ENCODE data around the gene TRRAP. TPM values are rescaled to one million over a fixed set of nuclear protein-coding genes. Genes with fewer than 3 reads are reported as not detected.

Gene TRRAP
- total and polyA plus RNA-seq, 10 donors: 8.4 to 73.4 (median 57.5) TPM

DNA sequence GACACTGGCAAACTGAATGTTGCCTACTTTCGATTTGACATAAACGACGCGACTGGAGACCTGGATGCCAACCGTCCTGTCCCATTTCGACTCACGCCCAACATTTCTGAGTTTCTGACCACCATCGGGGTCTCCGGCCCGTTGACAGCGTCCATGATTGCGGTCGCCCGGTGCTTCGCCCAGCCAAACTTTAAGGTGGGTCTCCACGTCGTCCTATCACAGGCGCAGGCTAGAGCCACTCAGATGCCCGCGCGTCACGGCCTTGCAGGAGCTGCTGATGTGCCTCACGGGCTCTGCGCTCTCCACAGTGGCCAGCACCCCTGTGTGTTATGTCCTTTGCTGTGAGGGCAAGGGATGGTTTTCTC is 133.0 kb downstream of the TRRAP start:
- no peak overlapping the region for H3K27ac ChIP-seq
- peak in 1 of 3 donors; percentile 52 for TF ChIP-seq POLR2AphosphoS5 (IDR thresholded peaks at IDR 0.05)
- TF ChIP-seq, protein P1, sequence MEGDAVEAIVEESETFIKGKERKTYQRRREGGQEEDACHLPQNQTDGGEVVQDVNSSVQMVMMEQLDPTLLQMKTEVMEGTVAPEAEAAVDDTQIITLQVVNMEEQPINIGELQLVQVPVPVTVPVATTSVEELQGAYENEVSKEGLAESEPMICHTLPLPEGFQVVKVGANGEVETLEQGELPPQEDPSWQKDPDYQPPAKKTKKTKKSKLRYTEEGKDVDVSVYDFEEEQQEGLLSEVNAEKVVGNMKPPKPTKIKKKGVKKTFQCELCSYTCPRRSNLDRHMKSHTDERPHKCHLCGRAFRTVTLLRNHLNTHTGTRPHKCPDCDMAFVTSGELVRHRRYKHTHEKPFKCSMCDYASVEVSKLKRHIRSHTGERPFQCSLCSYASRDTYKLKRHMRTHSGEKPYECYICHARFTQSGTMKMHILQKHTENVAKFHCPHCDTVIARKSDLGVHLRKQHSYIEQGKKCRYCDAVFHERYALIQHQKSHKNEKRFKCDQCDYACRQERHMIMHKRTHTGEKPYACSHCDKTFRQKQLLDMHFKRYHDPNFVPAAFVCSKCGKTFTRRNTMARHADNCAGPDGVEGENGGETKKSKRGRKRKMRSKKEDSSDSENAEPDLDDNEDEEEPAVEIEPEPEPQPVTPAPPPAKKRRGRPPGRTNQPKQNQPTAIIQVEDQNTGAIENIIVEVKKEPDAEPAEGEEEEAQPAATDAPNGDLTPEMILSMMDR (IDR thresholded peaks at IDR 0.05 in 8 of 11, conservative IDR thresholded peaks at IDR 0.05 in 3 of 11): no peak
- TF ChIP-seq POLR2A (IDR thresholded peaks at IDR 0.05): no peak
- H3K4me1 ChIP-seq: no peaks in the 10 kb centered on the region
- H3K27me3 ChIP-seq (replicated peaks in 1 of 7): no peaks in the 10 kb centered on the region
- H3K4me3 ChIP-seq: no peak overlapping the region
- intact Hi-C loops (cut with DNase I; ENCODE audit: low total_unique reads): no loop called here
- H3K9me3 ChIP-seq: no peaks in the 10 kb centered on the region
- peaks cover 0 to 100% (median 96%) of the 10 kb centered on the region in 6 donors for H3K36me3 ChIP-seq
- no peak for DNase-seq
- WGBS, 5 donors: 97 to 99% (median 98%) methylated on average over 23 to 24 of the region's 24 CpGs

DNA sequence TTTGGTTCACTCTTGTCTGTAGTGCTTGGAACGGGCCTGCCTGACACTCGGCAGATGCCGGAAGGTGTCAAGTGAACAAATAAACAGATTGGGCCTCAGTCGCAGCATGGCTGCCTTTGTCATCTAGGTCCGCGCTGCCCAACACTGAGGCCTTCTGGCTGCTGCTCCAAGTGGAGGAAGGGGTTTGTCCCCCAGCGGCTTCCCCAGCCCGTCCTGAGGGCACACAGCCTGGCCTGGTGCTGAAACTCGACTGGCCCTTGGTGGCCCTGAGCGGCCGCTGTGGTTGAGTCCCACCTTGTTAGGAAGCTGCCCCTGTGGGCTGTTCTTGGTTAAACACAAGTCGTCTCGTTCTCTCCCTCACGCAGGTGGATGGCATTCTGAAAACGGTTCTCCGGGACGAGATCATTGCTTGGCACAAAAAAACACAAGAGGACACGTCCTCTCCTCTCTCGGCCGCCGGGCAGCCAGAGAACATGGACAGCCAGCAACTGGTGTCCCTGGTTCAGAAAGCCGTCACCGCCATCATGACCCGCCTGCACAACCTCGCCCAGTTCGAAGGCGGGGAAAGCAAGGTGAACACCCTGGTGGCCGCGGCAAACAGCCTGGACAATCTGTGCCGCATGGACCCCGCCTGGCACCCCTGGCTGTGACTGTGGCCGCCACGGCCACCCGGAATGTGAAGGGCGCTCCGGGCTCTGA is 133.5 kb downstream of the TRRAP start:
- intact Hi-C loops (cut with DNase I; ENCODE audit: low total_unique reads): no loop called here

DNA sequence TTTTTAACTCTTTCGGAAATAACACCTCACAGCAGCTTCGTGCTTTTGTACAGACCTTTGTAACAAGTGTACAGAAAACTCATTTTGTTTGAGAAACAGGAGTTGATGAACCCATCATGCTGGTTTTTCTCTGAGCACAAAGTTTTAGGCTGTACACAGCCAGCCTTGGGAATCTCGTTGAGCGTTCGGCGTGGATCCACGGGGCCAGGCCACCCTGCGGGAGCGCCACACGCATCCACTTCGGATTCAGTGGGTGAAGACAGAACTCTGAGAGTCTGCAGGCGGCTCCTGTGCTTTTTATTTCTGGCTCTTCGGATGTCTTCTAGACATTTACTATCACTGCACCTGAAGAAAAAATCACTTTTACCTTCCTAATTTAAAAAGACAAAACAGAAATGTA is 134.4 kb downstream of the TRRAP start:
- TF ChIP-seq POLR2AphosphoS5 (IDR thresholded peaks at IDR 0.05) (no peak), POLR2A (IDR thresholded peaks at IDR 0.05) (no peak)
- TF ChIP-seq, protein P1 (IDR thresholded peaks at IDR 0.05 in 8 of 11, conservative IDR thresholded peaks at IDR 0.05 in 3 of 11): no peak
- H3K27ac ChIP-seq: no peak overlapping the region
- no peaks in the 10 kb centered on the region for H3K27me3 ChIP-seq (replicated peaks in 1 of 7)
- no peaks in the 10 kb centered on the region for H3K4me1 ChIP-seq
- 92 to 97% (median 96%) methylated on average over 13 of the region's 13 CpGs for WGBS, 5 donors
- intact Hi-C loops (cut with DNase I; ENCODE audit: low total_unique reads): no loop called here
- no peaks in the 10 kb centered on the region for H3K9me3 ChIP-seq
- H3K36me3 ChIP-seq: peaks cover 0 to 95% (median 85%) of the 10 kb centered on the region in 6 donors
- DNase-seq: no peak
- no peak overlapping the region for H3K4me3 ChIP-seq

More for the DNA sequence above, 133.5 kb downstream of the TRRAP start:
- peaks cover 0 to 96% (median 93%) of the 10 kb centered on the region in 6 donors for H3K36me3 ChIP-seq
- 95 to 97% (median 96%) methylated on average over 28 to 36 of the region's 36 CpGs for WGBS, 5 donors
- no peak overlapping the region for H3K27ac ChIP-seq
- H3K9me3 ChIP-seq: no peaks in the 10 kb centered on the region
- no peak for DNase-seq
- TF ChIP-seq POLR2A (IDR thresholded peaks at IDR 0.05): no peak
- TF ChIP-seq, protein P1 (IDR thresholded peaks at IDR 0.05 in 8 of 11, conservative IDR thresholded peaks at IDR 0.05 in 3 of 11): no peak
- no peak for TF ChIP-seq POLR2AphosphoS5 (IDR thresholded peaks at IDR 0.05)
- no peaks in the 10 kb centered on the region for H3K4me1 ChIP-seq
- no peaks in the 10 kb centered on the region for H3K27me3 ChIP-seq (replicated peaks in 1 of 7)
- no peak overlapping the region for H3K4me3 ChIP-seq

DNA sequence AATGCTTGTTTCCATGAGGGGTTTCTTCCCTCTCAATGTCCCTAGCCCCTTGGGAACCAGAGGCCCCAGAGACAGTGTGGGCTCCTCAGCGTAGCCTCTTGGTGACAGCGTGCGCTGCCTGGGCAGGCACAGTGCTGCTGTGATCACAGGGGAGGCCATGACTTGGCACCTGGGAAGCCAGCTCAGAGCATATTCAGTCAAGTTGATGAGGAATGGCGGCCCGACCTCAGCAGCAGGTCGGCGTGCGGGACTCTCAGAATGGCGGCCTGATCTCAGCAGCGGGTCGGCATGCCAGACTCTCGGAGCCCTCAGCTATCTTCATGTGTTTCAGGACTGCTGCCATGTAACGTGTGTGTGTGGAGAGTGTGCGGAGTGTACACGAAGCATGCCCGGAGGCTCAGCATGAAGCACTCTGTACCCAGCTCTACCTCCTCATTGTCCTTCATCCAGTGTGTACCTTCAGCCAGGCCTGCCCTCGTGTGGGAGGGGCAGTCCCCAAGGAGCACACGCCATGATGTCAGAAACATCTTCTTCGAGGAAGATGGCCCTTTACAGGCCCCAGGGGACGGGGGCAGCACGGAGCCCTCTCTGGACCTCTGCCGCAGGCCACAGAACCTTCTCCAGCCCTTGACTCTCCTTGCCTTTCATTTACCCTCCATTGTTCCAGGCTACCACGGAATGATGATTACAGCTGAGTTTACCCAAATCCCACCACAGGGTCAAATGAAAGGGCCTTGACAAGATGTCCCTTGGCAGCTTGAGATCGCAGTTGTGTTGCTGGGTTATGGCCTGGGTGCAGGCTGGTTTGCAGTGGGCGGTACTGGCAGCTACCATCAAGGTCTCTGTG is 135.2 kb downstream of the TRRAP start:
- TF ChIP-seq POLR2AphosphoS5 (IDR thresholded peaks at IDR 0.05): no peak
- TF ChIP-seq, protein P1 (IDR thresholded peaks at IDR 0.05 in 8 of 11, conservative IDR thresholded peaks at IDR 0.05 in 3 of 11): no peak
- TF ChIP-seq POLR2A (IDR thresholded peaks at IDR 0.05): no peak
- Histone ChIP-seq H3K27me3 (replicated peaks in 1 of 7) (no peaks in the 10 kb centered on the region), H3K9me3 (no peaks in the 10 kb centered on the region), H3K27ac (no peak overlapping the region), H3K36me3 (peaks cover 0 to 88% (median 77%) of the 10 kb centered on the region in 6 donors), H3K4me1 (peaks cover 0 to under 1% (median 0%) of the 10 kb centered on the region in 6 donors), H3K4me3 (no peak overlapping the region)
- intact Hi-C loops (cut with DNase I; ENCODE audit: low total_unique reads): no loop called here
- DNase-seq: no peak
- WGBS, 5 donors: 92 to 97% (median 95%) methylated on average over 20 to 25 of the region's 25 CpGs
